Stimulated activated CD4-positive, alpha-beta T cell treated with anti-CD3 and anti-CD28 coated beads, Interleukin-1b, Interleukin-23, amount 100 ng/mL, for 24 hours (primary cell): Measurements from ENCODE around the gene IFNG.

Experiments used
- DNase-seq, 4 experiments: peaks; one replicate each; pipeline ENCODE4 v3.0.0-alpha.2; 2020; ENCODE audit warnings: low read depth in 4 of 4, low spot score in 1 of 4

The IFNG gene

GRCh38 chr12:68169213-68169889, 9.8 kb upstream of the IFNG start:
- DNase-seq = no peak

GRCh38 chr12:68166317-68166831, 6.8 kb upstream of the IFNG start:
- no peak for DNase-seq

- DNase-seq = no peak
These were observed 4.1 kb upstream of the IFNG start for GRCh38 chr12:68163560-68164081.

- DNase-seq = no peak
These were observed 2.8 kb upstream of the IFNG start for GRCh38 chr12:68162374-68162773.

GRCh38 chr12:68158432-68158831, 1.1 kb downstream of the IFNG start:
- no peak for DNase-seq

GRCh38 chr12:68157380-68157779, 2.2 kb downstream of the IFNG start:
- peak in 1 of 4 experiments; percentile 26 for DNase-seq

- no peak for DNase-seq
These were observed 2.9 kb downstream of the IFNG start for GRCh38 chr12:68156636-68157035.

GRCh38 chr12:68154779-68155178, 4.8 kb downstream of the IFNG start:
- DNase-seq = no peak

GRCh38 chr12:68148261-68148951, 11.1 kb downstream of the IFNG start:
- DNase-seq = no peak

GRCh38 chr12:68140556-68140955, 19.0 kb downstream of the IFNG start:
- DNase-seq = no peak

GRCh38 chr12:68139941-68140340, 19.6 kb downstream of the IFNG start:
- DNase-seq = no peak

- DNase-seq = no peak
These were observed 20.5 kb downstream of the IFNG start for GRCh38 chr12:68139001-68139400.

GRCh38 chr12:68138480-68138879, 21.1 kb downstream of the IFNG start:
- no peak for DNase-seq

GRCh38 chr12:68137335-68137830, 22.2 kb downstream of the IFNG start:
- no peak for DNase-seq

- no peak for DNase-seq
These were observed 24.0 kb downstream of the IFNG start for GRCh38 chr12:68135520-68135919.

- no peak for DNase-seq
These were observed 27.6 kb downstream of the IFNG start for GRCh38 chr12:68131867-68132414.

GRCh38 chr12:68129979-68130378, 29.6 kb downstream of the IFNG start:
- DNase-seq = no peak

GRCh38 chr12:68122236-68122920, 37.2 kb downstream of the IFNG start:
- no peak for DNase-seq

GRCh38 chr12:68121143-68121542, 38.4 kb downstream of the IFNG start:
- DNase-seq = no peak

GRCh38 chr12:68119724-68120211, 39.8 kb downstream of the IFNG start:
- peak; percentile 13 to 55 (median 30) for DNase-seq

- DNase-seq = no peak
These were observed 40.3 kb downstream of the IFNG start for GRCh38 chr12:68119250-68119649.
